HG03460 (cell line): ENCODE data around the gene HDGFL3.
"Not testable (repeated sequence)": the region's sequence is repeated elsewhere in the genome, so short reads cannot be mapped to it uniquely, and the experiment has no call there.

ENCODE experiments used
- ATAC-seq: cut with Tn5 transposase; IDR thresholded peaks from one replicate; pipeline ENCODE4 v1.9.1; 2021; ENCODE audit not compliant: unreplicated experiment

Gene HDGFL3

DNA sequence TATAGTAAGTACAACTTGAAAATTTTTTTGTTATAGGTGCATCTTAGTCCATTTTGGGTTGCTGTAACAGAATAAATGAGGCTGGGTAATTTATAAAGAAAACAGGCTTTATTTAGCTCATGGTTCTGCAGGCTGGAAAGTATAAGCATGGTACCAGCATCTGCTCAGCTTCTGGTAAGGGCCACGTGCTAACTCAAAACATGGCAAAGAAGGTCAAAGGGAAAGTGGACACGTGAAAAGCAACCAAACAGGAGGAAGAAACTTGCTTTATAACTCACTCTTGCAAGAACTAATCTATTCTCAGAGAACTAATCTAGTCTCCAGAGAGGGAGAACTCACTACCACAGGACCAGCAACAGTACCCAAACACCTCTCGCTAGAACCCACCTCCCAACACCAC is 9.1 kb downstream of the HDGFL3 start:
- no peak for ATAC-seq

GRCh38 chr15:83194528-83194927 is 13.1 kb downstream of the HDGFL3 start:
- no peak for ATAC-seq

DNA sequence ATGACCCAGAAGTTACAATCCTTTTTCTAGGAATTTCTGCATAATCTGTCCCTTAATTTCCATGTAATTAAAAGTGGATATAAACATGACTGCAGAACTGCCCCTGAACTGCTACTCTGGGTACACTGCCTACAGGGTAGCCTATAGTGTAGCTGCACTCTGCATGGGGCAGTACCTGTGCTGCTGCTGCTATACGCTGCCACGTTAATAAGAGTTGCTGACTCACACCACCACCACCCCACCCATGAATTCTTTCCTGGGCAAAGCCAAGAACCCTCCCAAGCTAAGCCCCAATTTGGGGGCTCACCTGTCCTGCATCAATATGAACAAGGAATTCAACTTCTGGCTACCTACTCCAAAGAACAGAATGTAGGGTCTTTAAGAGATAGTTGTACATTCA is 13.9 kb downstream of the HDGFL3 start:
- ATAC-seq = no peak

- no peak for ATAC-seq
Measured at GRCh38 chr15:83192742-83193141, 14.9 kb downstream of the HDGFL3 start.

- ATAC-seq = no peak
Measured at GRCh38 chr15:83190450-83190849, 17.2 kb downstream of the HDGFL3 start.

DNA sequence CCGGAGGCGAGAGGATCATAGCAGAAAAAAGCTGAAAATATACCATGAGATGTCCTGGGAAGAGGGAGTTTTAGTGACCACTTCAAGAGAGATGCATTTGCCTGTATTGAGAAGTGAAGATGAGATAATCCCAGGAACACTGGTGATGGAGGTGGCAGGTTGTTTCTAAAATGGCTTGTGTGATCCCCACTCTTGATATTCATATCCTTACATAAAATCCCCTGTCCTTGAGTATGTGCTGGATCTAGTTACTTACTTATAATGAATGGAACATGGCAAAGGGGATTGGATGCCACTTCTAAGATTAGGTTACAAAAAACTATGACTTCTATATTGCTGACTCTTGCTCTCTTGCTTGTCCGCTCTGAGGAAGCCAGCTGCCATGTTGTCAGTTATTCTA is 22.1 kb downstream of the HDGFL3 start:
- ATAC-seq = no peak

DNA sequence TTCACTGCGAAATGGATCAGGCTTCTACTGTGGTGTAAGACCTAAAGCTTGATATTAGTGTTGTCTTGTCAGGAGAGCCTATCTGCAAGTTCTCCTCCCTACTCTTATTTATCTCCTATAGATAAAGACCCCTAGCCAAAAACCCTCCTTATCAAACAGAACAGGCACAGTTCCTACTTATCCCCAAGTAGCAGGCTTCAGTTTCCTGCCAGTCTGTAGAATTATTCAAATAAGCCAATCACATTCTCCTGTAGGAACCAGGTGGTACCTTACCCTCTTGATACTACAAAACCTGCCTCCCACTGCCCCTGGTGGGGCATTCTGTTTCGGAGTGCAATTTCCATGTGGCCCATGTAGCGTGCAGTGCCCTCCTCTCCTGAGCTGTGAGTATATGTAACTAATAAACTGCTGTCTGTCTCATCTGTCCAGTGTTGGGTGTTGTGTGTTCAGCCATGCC is 28.7 kb downstream of the HDGFL3 start:
- no peak for ATAC-seq

- ATAC-seq = no peak
Measured at GRCh38 chr15:83178390-83178789, 29.2 kb downstream of the HDGFL3 start.

DNA sequence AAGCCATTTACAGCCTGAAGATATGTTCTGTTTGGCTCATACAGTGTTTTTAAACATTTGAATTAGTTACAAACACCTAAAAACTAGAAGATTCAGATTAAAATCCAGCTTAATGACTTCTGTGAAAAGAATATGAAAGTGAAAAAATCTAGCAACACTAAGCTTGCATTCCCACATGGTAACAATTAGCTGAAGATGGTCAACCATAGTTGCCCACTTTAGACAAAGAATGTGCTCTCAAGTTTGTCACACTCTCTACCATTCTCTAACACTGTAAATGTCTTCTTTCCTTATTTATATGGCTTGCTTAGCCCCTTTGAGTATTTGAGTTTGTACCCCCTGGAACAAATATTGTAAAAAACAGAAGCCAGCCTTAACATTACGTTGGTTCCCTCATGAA is 32.7 kb downstream of the HDGFL3 start:
- ATAC-seq = no peak

GRCh38 chr15:83170474-83171165 is 37.0 kb downstream of the HDGFL3 start:
- ATAC-seq = no peak

DNA sequence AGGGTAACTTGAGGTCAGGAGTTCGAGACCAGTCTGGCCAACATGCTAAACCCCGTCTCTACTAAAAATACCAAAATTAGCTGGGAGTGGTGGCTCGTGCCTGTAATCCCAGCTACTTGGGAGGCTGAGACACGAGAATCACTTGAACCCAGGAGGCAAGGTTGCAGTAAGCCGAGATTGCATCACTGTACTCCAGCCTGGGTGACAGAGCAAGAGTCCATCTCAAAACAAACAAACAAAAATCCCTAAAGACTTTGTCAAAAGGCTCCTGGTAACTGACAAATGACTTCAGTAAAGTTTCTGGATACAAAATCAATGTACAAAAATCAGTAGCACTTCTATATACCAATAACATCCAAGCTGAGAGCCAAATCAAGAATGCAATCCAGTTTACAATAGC is 38.0 kb downstream of the HDGFL3 start:
- ATAC-seq = not testable (repeated sequence)

DNA sequence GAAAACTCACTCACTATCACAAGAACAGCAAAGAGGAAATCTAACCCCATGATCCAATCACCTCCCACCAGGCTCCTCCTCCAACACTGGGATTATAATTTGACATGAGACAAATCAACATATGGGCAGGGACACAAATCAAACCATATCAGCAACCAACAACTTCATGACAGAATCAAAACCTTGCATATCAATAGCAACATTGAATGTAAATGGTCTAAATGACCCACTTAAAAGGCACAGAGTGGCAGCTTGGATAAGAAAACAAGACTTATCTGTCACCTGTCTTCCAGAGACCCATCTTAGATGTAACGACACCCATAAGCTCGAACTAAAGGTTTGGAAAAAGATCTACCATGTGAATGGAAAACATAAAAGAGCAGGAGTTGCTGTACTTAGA is 40.8 kb downstream of the HDGFL3 start:
- no peak for ATAC-seq

DNA sequence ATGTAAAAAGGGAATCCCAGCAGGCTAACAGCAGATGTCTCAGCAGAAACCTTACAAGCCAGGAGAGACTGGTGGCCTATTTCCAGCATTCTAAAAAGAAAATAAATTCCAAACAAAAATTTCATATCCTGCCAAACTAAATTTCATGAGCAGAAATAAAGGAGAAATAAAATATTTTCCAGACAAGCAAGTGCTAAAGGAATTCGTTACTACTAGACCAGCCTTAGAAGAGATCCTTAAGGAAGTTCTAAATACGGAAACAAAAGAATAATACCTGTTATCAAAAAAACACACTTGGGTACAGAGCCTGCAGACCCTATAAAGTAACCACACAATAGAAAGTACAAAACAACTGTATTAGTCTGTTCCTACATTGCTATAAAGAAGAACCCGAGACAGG is 41.4 kb downstream of the HDGFL3 start:
- ATAC-seq = no peak

- no peak for ATAC-seq
Measured at GRCh38 chr15:83164771-83165404, 42.7 kb downstream of the HDGFL3 start.

GRCh38 chr15:83164111-83164770 is 43.4 kb downstream of the HDGFL3 start:
- ATAC-seq = no peak

- no peak for ATAC-seq
Measured at GRCh38 chr15:83163032-83163431, 44.6 kb downstream of the HDGFL3 start.

DNA sequence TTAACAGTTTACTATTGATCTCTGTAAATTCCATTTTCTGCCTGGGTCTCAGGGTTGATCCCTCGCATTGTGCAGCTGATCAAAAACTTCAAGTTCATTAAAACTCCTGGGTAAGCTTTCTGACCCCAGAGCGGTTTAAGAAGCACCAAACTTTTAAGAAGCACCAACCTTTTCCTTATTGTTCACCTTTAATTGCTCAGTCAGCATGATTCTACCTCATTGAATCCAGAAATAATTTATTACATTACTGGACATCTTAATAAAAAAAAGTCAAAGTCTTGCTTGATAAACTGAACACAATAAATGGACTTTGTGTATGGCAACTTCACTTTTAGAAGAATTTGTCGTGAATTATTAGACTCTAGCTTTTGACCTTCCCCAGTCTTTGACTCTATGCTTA is 46.9 kb downstream of the HDGFL3 start:
- no peak for ATAC-seq

GRCh38 chr15:83158393-83158792 is 49.2 kb downstream of the HDGFL3 start:
- ATAC-seq = no peak

GRCh38 chr15:83155942-83156341 is 51.7 kb downstream of the HDGFL3 start:
- no peak for ATAC-seq

DNA sequence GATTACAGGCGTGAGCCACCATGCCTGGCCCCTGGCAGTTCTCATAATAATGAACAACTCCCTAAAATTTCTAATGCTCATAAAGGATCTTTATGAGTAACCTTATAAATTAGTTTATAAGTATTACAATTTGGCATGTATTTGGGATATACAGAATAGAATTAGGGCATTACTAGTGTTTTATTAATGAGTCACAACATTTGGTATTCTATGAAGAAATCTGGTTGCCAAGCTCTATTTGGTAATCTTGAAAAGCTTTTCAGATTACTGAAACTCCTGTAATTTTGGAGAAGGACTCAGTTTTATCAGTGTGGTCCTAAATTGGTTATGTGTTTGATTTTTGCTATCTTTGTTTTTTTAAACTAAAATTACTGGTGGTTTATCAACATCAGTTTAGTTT is 54.3 kb downstream of the HDGFL3 start:
- no peak for ATAC-seq

GRCh38 chr15:83144771-83145170 is 62.9 kb downstream of the HDGFL3 start:
- no peak for ATAC-seq

DNA sequence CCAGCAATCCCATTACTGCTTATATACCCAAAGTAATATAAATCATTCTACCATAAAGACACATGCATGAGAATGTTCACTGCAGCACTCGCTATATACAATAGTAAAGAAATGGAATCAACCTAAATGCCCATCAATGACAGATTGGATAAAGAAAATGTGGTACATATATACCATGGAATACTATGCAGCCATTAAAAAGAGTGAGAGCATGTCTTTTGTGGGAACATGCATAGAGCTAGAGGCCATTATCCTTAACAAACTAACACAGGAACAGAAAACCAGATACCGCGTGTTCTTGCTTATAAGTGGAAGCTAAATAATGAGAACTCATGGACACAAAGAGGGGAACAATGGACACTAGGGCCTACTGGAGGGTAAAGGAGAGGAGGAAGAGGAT is 65.5 kb downstream of the HDGFL3 start:
- ATAC-seq = not testable (repeated sequence)
